HG03108 (cell line): ENCODE data around the gene IGIP.

Experiments
- ATAC-seq: cut with Tn5 transposase; IDR thresholded peaks from one replicate; pipeline ENCODE4 v1.9.1; 2021; ENCODE audit warnings: moderate library complexity; ENCODE audit not compliant: unreplicated experiment

Gene IGIP

DNA sequence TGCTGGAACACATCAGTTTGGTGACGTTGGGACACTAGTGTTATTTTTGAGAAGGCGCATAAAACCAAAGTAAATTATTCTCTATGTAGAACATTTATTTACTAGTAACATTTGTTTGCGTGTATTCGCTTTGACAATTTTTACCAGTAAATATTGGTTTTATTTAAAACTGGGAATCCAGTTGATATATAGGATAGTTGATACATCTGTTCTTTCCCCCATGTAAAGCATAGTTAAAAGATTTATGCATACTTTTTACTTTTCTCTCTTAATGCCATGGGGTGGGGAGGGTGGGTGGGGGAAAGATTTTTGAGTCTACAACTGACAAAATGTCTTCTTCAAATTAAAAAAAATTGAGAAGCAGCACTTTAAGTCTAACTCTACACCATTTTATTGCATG is at the start of gene IGIP:
Gene IGIP (plus strand): TSS at position 301 of the 400 bp plus-strand sequence. CDS start 2,540 bp downstream, outside the sequence.
- no peak for ATAC-seq

DNA sequence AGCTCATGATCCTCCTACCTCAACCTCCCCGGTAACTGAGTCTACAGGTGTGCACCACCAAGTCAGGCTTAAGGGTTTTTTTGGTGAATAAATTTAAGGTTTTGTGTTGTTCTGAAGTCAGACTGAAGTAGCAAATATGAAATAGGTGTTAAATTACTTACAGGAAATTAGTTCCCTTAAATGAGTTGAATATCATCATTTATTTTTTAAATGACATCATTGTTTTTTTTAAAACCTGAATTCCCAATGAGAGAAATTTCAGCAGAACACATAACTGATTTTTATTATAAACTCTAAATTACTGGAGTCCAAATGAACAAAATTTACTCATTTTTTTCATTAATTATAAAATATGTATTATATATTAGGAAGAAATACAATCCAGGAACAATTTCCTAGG is 49.6 kb upstream of the IGIP start:
- no peak for ATAC-seq

- ATAC-seq: no peak
Observed at GRCh38 chr5:140076788-140077187, 48.9 kb upstream of the IGIP start.

- ATAC-seq: no peak
Observed at GRCh38 chr5:140083120-140083519, 42.6 kb upstream of the IGIP start.

DNA sequence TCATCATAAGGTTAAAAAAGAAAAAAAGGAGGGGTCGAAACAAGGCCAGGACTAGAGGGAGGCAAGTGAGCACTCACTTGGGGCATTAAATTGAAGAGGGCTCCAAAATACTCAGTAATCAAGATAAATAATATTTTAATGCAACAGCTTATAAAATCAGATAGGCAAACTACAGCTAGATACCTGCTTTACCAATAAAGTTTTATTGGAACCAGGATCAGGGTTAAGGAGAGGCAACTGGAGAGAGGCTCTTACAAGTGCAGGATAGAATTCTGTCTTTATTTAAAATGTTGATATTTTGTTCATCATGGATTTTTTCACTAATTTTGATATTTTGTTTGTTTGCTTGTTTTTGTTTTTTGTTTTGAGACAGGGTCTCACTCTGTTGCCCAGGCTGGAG is 42.1 kb upstream of the IGIP start:
- ATAC-seq: no peak

GRCh38 chr5:140084541-140084940 is 41.2 kb upstream of the IGIP start:
- no peak for ATAC-seq

- ATAC-seq: no peak
Observed at GRCh38 chr5:140090251-140090650, 35.5 kb upstream of the IGIP start.

GRCh38 chr5:140093179-140093578 is 32.6 kb upstream of the IGIP start:
- ATAC-seq: no peak

DNA sequence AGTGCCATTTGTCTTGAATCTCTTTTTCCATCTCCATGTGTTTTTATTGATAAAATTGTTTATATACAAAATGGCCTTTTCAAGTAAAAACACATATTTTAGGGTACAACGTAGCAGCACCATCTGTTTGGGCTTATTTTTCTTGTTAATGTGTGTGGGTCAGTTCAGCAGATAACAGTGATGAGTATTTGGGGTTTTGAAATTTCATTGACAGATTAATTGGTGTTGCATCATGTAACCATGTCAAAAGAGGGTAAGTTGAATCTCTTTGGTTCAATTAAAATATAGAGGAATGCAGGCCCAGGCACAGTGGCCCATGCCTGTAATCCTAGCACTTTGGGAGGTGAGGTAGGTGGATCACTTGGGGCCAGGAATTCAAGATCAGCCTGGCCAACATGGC is 31.9 kb upstream of the IGIP start:
- no peak for ATAC-seq

DNA sequence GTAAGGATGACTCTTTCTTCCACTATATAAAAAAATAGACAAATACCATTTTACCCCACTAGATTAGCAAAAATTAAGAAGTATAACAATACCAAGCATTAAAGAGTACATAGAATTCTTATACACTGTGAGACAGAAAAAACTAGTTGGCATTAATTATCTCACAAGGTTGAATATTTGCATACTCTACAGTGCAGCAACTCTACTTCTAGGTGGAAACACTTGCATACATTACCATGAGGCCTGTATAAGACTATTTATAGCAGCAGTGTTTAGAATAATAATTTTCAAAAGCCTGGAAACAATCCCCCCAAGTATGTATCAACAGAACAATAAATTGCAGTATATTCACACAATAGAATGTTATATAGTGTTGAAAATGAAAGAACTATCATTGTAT is 30.8 kb upstream of the IGIP start:
- ATAC-seq: no peak

DNA sequence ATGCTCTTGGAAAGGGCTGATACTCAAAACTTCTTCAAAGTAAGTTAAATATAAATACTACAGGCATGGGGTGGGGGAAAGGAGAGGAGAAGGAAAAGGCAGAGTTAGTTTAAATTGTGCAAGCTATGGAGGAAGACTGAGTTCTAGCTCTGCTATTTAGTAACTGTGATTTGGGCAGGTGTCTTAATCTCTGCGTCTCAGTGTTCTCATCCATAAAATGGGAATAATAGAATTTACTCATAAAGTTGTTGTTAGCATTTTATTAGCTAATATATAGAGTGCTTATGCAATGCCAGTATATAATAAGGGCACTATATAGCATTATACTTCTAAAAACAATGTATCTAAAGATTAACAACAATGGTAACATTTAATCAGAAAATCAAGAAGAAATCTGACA is 24.6 kb upstream of the IGIP start:
- no peak for ATAC-seq

DNA sequence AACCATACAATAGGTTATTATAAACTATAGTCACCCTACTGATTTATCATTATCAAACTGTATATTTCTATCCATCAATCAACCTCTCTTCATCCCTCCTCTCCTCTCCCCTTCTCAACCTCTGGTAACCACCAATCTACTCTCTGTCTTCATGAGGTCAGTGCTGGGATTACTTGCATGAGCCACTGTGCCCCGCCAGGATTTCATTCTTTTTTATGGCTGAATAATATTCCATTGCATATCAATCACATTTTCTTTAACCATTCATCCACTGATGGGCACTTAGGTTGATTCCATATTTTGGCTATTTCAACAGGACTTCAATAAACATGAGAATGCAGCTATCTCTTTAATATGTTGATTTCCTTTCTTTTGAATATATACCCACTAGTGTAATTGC is 22.6 kb upstream of the IGIP start:
- no peak for ATAC-seq

- no peak for ATAC-seq
Observed at GRCh38 chr5:140104100-140104499, 21.6 kb upstream of the IGIP start.

DNA sequence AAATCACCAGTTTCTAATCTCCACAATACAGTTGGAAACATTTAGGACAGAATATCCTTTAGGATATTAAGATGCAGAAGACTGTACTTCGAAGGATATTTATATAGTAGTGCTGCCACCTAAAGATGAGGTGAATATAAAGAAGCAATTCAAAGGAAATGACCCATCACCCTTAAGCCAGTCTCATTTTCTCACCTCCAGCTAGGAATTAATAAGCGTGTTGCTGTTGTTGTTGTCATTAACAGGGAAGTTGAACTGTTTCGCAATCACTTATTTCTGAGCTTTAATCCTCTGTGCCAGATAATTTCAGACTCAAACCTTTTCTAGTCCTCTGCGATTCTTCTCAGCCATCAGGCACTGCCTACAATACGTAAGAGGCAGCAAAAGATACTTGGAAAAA is 19.6 kb upstream of the IGIP start:
- no peak for ATAC-seq

- ATAC-seq: no peak
Observed at GRCh38 chr5:140106805-140107311, 18.9 kb upstream of the IGIP start.

DNA sequence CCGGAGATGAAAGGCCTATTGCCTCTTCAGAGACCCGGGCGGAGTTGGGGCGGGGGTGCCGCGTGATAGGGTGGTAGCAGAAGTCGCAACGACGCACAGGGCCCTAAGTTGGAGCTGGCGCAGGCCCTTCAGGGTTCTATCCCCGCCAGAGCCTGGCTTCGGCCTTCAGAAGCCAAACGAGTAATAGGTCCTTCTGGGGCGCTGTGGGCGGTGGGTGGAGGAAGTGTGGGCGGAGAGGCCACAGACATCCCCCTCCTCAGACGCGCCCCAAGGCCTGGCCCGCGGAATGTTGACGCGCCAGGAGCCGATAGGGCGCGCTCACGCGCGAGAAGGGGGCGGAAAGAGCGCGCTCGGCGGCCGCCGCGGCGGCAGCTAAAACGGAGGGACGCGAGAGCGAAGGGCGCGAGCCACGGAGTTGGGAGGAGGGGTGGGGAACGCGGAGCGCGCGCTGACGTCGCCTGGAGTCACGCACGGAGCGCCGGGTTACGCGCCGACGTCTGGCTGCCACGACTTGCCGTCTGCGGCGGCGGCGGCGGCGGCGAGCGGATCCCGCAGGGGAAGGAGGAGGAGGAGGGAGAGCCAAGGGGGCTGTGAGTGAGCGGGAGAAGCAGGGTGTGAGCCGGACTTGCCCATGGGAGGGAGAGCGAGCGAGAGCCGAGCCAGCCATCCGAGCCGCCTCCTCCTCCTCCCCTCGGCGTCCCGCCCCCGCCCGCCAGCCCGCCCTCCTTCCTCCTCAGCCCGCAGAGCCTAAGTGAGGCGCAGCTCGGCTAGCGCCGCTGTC is 18.2 kb upstream of the IGIP start:
- peak; percentile 83 for ATAC-seq

GRCh38 chr5:140108093-140109017 is 17.4 kb upstream of the IGIP start:
- ATAC-seq: no peak

GRCh38 chr5:140109018-140109758 is 16.5 kb upstream of the IGIP start:
- no peak for ATAC-seq

DNA sequence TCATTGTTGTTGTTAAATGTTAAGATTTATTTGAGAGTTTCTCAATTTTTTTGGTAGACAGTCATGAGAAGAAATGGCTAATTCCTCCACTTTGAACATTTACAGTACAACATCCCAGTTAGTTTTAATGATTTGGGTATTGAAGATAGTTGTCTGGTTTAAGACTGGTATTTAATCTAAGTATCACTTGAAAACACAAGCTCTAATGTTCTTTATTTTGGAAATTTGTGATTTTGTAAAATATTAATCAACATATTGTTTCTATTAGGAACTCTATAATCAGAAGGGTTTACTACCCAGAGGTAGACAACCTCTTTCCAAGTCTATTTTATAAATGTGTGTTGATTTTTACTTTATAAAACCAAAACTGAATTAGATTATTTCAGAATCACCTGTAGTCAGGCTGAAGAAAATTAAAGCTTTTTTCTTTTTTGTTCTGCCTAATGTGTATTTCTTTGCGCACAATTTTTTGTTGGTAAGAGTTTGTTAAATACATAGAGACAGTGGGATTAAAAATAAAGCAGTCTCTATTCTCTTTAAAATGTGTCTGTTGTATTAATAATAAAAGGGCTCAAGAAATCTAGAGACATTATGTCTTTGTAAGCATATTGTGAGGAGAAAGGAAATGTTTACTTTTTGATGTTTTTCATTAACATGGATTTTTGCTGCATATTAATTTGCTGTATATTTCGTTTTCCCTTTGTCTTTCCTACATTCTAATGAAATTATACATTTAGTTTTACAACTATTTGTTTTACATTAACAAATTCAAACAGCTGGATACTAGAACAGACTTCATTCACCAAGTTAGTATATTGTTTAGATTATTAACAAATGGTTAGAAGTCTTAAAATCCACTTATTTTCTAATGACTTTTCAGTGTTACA is 15.7 kb upstream of the IGIP start:
- ATAC-seq: no peak

- ATAC-seq: no peak
Observed at GRCh38 chr5:140110646-140110957, 15.1 kb upstream of the IGIP start.
